Brain pericyte (primary cell): ENCODE data around the gene LAMA2.

Source experiments
- DNase-seq: peaks from one replicate; pipeline ENCODE4 v3.0.0-alpha.2; 2012; ENCODE audit warnings: low read depth, low spot score

LAMA2 gene

GRCh38 chr6:129209355-129209754, 326.4 kb downstream of the LAMA2 start:
- DNase-seq, result no peak

- DNase-seq, result no peak
Measured at GRCh38 chr6:129210684-129211083, 327.7 kb downstream of the LAMA2 start.

- DNase-seq, result no peak
Measured at GRCh38 chr6:129211626-129212025, 328.7 kb downstream of the LAMA2 start.

GRCh38 chr6:129212081-129212480, 329.1 kb downstream of the LAMA2 start:
- no peak for DNase-seq

- no peak for DNase-seq
Measured at GRCh38 chr6:129215246-129215645, 332.3 kb downstream of the LAMA2 start.

GRCh38 chr6:129215916-129216520, 333.1 kb downstream of the LAMA2 start:
- no peak for DNase-seq

- no peak for DNase-seq
Measured at GRCh38 chr6:129217701-129218100, 334.8 kb downstream of the LAMA2 start.

- DNase-seq, result no peak
Measured at GRCh38 chr6:129233458-129234134, 350.7 kb downstream of the LAMA2 start.

GRCh38 chr6:129235167-129236000, 352.4 kb downstream of the LAMA2 start:
- peak; percentile 68 for DNase-seq

- DNase-seq, result no peak
Measured at GRCh38 chr6:129236001-129236517, 353.1 kb downstream of the LAMA2 start.

GRCh38 chr6:129238991-129239390, 356.1 kb downstream of the LAMA2 start:
- no peak for DNase-seq

- no peak for DNase-seq
Measured at GRCh38 chr6:129239825-129240491, 357.0 kb downstream of the LAMA2 start.

- DNase-seq, result no peak
Measured at GRCh38 chr6:129240492-129240853, 357.5 kb downstream of the LAMA2 start.

- no peak for DNase-seq
Measured at GRCh38 chr6:129242546-129242945, 359.6 kb downstream of the LAMA2 start.

- no peak for DNase-seq
Measured at GRCh38 chr6:129243377-129243776, 360.4 kb downstream of the LAMA2 start.

- no peak for DNase-seq
Measured at GRCh38 chr6:129248946-129249345, 366.0 kb downstream of the LAMA2 start.

GRCh38 chr6:129251669-129252376, 368.9 kb downstream of the LAMA2 start:
- peak; percentile 21 for DNase-seq

- no peak for DNase-seq
Measured at GRCh38 chr6:129252377-129253071, 369.6 kb downstream of the LAMA2 start.

- no peak for DNase-seq
Measured at GRCh38 chr6:129253242-129253641, 370.3 kb downstream of the LAMA2 start.

GRCh38 chr6:129253727-129254126, 370.8 kb downstream of the LAMA2 start:
- no peak for DNase-seq

GRCh38 chr6:129257196-129257595, 374.3 kb downstream of the LAMA2 start:
- no peak for DNase-seq
